ENCODE results near the gene TUBA8. TPM values are rescaled to one million over a fixed set of nuclear protein-coding genes. Genes with fewer than 3 reads are reported as not detected.

TUBA8 gene
- total RNA-seq, 4 donors from 2014 or later = 1.7 to 7.1 (median 2.6) TPM

DNA sequence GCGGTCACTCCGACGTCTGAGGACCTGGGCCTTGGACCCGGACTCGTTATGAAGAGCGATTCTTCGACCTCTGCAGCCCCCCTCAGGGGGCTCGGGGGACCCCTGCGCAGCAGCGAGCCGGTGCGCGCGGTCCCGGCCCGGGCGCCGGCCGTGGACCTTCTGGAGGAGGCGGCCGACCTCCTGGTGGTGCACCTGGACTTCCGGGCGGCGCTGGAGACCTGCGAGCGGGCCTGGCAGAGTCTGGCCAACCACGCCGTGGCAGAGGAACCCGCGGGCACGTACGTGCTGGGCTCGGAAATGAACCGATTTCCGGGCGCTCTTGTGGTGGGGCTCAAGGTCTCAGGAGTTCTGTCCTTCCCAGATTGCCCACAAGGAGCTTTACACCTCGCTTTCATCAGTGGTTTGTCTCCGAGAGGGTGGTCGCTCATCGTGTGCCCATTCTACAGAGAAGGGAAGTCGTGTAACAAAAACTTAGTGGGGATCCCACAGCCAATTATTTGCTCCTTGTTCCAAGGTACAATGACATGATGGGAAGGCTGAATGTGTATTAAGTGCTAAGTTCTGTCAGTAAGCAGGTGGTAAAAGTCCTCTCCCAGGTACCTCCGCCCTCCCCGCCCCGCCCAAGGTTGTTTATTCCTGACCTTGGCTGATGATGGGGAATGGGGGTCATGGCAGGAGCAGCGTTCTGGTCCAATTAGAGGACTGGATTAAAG lies 32.1 kb upstream of the TUBA8 start:
- DNase-seq (ENCODE audit: low spot score in 2 of 2) = peak in 1 of 2 donors; percentile 74

DNA sequence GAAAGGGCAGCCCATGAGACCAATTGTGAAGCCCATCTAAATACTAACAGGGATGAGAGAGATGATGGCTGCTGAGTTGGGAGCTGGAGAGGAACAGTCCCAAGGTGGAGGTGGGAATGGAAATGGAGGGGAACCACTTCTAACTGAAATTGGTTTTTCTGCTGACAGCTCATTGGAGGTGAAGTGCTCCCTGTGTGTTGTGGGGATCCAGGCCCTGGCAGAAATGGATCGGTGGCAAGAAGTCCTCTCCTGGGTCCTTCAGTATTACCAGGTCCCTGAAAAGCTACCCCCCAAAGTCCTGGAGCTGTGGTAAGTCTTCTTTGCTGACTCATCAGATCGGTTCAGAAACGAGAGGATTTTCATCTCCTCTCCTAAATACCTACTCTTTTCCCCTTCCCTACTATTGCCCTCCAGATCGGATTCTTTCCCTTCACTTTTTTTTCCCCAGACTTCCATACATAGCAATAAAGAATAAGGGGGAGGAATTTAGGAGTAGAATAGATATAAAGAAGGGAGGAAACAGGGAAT lies 30.8 kb upstream of the TUBA8 start:
- DNase-seq (ENCODE audit: low spot score in 2 of 2) = no peak
- H3K4me1 ChIP-seq = peaks cover 46% of the 10 kb centered on the region
- no peak overlapping the region for H3K4me3 ChIP-seq
- no peaks in the 10 kb centered on the region for H3K27me3 ChIP-seq
- 60% methylated on average over 4 of the region's 4 CpGs for WGBS
- H3K9me3 ChIP-seq = no peaks in the 10 kb centered on the region
- peaks cover 48% of the 10 kb centered on the region for H3K36me3 ChIP-seq
- no peak for TF ChIP-seq POLR2A (IDR thresholded peaks at IDR 0.05)
- no peak for TF ChIP-seq POLR2AphosphoS5 (IDR thresholded peaks at IDR 0.05)
- TF ChIP-seq CTCF (IDR thresholded peaks at IDR 0.05) = no peak
- TF ChIP-seq EP300 (IDR thresholded peaks at IDR 0.05) = no peak
- no peak overlapping the region for H3K27ac ChIP-seq

More for the DNA sequence above, 32.1 kb upstream of the TUBA8 start:
- Histone ChIP-seq H3K27me3 (no peaks in the 10 kb centered on the region), H3K4me3 (peak overlapping the region; percentile 82), H3K27ac (peak overlapping the region; percentile 87), H3K4me1 (peaks cover 46% of the 10 kb centered on the region), H3K36me3 (peaks cover 35% of the 10 kb centered on the region), H3K9me3 (no peaks in the 10 kb centered on the region)
- WGBS = 8% methylated on average over 36 of the region's 45 CpGs
- TF ChIP-seq POLR2AphosphoS5 (IDR thresholded peaks at IDR 0.05) = no peak
- no peak for TF ChIP-seq POLR2A (IDR thresholded peaks at IDR 0.05)
- no peak for TF ChIP-seq EP300 (IDR thresholded peaks at IDR 0.05)
- TF ChIP-seq CTCF (IDR thresholded peaks at IDR 0.05) = no peak

GRCh38 chr22:18081416-18081815 lies 29.2 kb upstream of the TUBA8 start:
- Histone ChIP-seq H3K4me3 (no peak overlapping the region), H3K27ac (no peak overlapping the region), H3K27me3 (no peaks in the 10 kb centered on the region), H3K36me3 (peaks cover 65% of the 10 kb centered on the region), H3K4me1 (peaks cover 32% of the 10 kb centered on the region), H3K9me3 (no peaks in the 10 kb centered on the region)
- 85% methylated on average over 5 of the region's 5 CpGs for WGBS
- DNase-seq (ENCODE audit: low spot score in 2 of 2) = peak in 1 of 2 donors; percentile 32
- no peak for TF ChIP-seq POLR2AphosphoS5 (IDR thresholded peaks at IDR 0.05)
- no peak for TF ChIP-seq EP300 (IDR thresholded peaks at IDR 0.05)
- no peak for TF ChIP-seq POLR2A (IDR thresholded peaks at IDR 0.05)
- no peak for TF ChIP-seq CTCF (IDR thresholded peaks at IDR 0.05)

GRCh38 chr22:18082467-18082866 lies 28.1 kb upstream of the TUBA8 start:
- Histone ChIP-seq H3K4me1 (peaks cover 23% of the 10 kb centered on the region), H3K27me3 (no peaks in the 10 kb centered on the region), H3K36me3 (peaks cover 74% of the 10 kb centered on the region), H3K4me3 (no peak overlapping the region), H3K27ac (no peak overlapping the region), H3K9me3 (no peaks in the 10 kb centered on the region)
- WGBS = 66% methylated on average over 2 of the region's 2 CpGs
- DNase-seq (ENCODE audit: low spot score in 2 of 2) = no peak
- no peak for TF ChIP-seq CTCF (IDR thresholded peaks at IDR 0.05)
- no peak for TF ChIP-seq POLR2A (IDR thresholded peaks at IDR 0.05)
- TF ChIP-seq EP300 (IDR thresholded peaks at IDR 0.05) = no peak
- no peak for TF ChIP-seq POLR2AphosphoS5 (IDR thresholded peaks at IDR 0.05)

GRCh38 chr22:18083406-18083805 lies 27.2 kb upstream of the TUBA8 start:
- Histone ChIP-seq H3K4me1 (peaks cover 21% of the 10 kb centered on the region), H3K36me3 (peaks cover 84% of the 10 kb centered on the region), H3K27me3 (no peaks in the 10 kb centered on the region), H3K9me3 (no peaks in the 10 kb centered on the region), H3K4me3 (no peak overlapping the region), H3K27ac (no peak overlapping the region)
- DNase-seq (ENCODE audit: low spot score in 2 of 2) = no peak
- no peak for TF ChIP-seq CTCF (IDR thresholded peaks at IDR 0.05)
- 92% methylated on average over 10 of the region's 10 CpGs for WGBS
